HG02571 (cell line): Measurements from ENCODE around the gene PDZD7.
"Not testable (repeated sequence)": the region's sequence is repeated elsewhere in the genome, so short reads cannot be mapped to it uniquely, and the experiment has no call there.

Source experiments
- ATAC-seq: cut with Tn5 transposase; IDR thresholded peaks from one replicate; pipeline ENCODE4 v1.9.1; 2021; ENCODE audit warnings: mild to moderate bottlenecking, moderate library complexity; ENCODE audit not compliant: unreplicated experiment

Gene PDZD7

DNA sequence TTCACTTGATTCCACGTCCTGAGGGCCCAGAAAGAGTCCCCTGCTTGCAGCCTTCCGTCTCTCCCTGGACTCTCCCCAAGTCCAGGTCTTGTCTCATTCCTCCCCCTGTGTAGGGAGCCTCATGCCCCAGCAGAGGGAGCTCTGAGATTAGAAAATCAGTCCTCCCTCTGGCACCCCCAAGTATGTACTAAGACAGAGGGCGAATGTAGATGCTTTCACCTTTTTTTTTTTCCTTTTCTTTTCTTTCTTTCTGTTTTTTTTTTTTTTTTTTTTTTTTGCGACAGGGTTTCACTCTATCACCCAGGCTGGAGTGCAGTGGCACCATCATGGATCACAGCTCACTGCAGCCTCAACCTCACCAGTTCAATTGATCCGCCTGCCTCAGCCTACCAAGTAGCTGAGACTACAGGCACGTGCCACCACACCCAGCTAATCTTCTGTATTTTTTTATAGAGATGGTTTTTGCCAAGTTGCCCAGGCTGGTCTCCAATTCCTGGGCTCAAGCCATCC is 10.4 kb upstream of the PDZD7 start:
- peak; percentile 48 for ATAC-seq

DNA sequence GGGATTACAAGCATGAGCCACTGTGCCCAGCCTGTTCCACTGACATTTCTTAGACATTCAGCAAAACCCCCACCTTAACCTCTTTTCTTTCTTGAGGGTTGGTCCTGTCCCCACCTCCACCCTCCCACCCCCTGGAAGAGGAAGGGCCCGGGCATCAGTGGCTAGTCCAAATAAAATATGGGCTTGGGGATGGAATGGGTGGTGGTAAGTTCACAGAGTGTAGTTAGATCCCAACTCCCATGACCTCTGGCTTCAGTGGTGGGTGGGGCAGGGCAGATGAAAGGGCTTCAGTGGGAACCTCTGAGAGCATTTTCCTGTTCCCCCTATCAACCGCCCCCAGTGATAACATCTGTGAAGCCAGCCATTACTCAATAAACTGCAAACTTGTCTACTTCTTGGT is 9.9 kb upstream of the PDZD7 start:
- ATAC-seq: no peak

DNA sequence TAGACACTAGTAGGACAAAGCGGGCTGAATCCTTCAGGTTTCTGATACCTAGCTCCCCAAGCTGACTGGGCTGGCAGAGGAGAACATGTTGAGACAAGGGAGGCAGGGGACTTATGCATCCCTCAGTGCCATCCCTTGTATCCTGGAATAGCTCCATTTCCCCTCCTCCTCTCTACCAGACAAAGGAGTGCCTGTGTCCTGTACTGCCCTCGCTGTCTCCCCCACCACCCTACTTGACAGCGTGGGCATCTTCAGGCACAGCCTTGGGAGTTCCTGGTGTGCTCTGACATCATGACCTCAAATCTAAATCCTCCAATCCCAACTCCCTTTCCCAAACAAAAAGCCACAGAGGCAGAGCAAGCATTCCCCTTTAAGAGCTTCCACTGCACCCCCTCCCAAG is 9.1 kb upstream of the PDZD7 start:
- no peak for ATAC-seq

DNA sequence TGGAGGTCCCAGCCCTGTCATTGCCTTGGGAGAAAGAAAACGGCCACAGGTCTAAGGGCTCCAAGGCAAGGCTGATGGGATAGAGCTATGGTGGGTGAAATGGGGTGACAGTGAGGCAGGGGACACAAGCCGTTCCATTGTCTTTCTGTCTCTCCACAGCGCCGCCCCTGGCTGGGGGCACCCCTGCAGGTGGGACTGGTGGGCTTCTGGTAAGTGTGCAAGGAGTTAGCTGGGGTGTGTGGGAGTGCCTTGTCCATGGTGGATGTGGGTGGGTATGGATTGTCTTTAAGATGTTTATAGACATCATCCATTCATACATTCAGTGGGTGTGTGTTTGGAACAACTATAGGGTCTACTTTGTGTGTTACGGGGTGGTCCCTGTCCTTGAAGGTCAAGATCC is 7.6 kb upstream of the PDZD7 start:
- ATAC-seq: no peak

DNA sequence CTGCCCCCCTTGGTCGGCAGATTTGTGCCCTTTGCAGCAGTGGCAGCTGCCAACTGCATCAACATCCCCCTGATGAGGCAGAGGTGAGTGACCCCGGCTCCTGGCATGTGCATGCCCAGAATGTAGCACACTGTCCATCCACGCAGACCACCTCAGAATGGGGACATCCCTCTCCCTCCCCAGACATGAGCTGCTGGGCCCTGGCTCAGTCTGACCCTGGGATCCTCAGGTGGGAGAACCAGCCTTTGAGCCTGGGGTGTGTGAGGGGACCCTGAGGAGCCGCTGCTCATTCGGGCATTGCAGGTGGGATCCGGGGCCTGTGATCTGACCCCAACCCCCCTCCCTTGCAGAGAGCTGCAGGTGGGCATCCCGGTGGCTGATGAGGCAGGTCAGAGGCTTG is 5.8 kb upstream of the PDZD7 start:
- ATAC-seq: no peak

DNA sequence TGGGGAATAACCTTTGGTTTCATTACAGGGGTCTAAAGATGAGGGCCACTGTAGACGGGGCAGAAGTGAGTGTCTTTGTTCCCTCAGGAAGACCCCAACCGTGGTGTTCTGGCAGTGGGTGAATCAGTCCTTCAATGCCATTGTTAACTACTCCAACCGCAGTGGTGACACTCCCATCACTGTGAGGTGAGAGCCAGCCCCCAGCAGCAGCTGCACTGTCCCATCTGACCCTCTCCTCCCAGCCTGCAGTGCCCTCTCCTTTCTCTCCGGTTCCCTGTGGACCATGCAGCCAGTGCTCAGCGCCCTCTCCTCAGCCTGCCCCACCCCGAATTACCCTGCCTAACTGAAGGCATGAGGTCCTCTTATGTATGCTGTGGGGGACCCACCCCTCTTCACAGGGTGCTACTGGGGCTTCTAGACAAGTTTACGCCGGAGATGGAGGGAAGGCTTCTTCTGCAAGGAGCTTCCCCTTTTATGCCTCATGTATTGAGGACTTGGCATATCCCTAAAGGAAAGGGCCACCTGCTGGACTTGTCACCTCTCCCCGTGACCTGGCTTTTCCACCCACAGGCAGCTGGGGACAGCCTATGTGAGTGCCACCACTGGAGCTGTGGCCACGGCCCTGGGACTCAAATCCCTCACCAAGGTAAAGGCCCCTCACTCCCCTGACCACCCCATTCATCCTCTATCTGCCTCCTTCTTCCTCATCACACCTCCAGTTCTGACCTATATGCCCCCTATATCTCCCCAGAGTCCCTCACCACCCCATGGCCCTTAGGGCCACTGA is 5.2 kb upstream of the PDZD7 start:
- no peak for ATAC-seq

DNA sequence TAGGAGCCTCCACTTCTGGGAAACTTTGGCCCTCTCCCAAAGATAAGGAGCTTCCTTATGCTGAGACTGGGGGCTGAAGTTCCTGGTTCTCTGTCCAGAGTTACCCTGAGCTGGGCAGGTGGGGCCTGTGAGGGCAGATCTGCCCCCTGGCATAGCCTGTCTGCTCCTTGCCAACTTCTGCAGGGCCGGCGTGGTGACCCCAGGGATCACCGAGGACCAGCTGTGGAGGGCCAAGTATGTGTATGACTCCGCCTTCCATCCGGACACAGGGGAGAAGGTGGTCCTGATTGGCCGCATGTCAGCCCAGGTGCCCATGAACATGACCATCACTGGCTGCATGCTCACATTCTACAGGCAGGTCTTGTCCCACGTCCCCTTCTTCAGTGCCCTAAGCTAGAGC is 4.4 kb upstream of the PDZD7 start:
- ATAC-seq: no peak

DNA sequence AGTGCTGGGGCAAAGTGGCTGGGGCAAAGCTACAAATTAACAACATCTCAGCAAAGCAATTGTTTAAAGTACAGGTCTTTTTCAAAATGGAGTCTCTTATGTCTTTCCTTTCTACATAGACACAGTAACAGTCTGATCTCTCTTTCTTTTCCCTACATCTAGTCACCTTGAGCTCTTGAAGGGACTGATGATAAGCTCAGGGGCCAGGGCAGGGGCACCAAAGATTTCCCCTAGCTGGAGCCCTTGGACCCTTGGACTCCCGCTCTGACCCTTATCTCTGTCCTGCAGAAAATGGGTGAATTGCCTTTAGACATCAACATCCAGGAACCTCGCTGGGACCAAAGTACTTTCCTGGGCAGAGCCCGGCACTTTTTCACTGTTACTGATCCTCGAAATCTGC is 3.5 kb upstream of the PDZD7 start:
- not testable (repeated sequence) for ATAC-seq

DNA sequence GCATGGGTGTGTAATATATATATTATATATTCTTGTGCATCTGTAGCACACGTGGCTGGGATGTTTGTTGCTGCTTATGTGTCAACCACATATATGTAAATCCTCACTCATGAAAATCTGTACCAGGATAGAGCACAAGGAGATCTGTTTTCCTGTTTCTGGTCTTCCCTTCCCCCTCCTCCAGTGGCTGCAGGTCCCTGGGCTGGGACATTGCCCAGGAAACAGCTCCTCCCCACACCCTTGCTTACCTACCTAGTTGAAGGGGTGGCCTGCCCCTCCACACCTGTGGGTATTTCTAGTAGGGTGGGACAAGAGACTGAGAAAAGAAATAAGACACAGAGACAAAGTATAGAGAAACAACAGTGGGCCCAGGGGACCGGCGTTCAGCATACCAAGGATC is 2.3 kb upstream of the PDZD7 start:
- no peak for ATAC-seq

DNA sequence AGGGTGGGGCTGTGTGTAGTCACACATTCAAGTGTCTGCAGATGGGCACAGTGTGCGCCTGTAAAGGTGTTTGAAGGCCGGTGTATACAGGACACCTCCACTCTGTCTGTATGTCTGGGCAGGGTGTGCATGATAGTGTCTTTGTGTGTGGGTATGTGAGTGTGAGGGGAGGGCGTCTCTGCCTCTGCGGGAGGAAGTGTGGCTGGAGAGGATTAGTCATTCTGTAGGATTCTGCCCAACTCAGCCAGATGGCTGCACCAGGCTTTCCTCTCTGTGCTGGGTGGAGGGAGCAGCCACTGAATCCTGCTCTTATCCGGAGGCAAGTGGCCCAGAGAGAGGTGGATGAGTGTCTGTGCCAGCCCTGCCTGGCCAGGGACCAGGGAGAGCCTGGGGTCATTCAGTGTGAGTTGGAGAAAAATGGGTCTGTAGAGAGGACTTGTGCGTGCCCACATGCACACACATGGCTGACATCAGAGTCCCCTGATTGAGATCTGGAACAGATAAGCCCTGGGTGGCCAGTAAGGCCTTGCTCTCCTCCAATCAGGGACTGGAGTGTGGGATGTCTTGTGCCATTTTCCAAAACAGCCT is 1.8 kb upstream of the PDZD7 start:
- no peak for ATAC-seq

DNA sequence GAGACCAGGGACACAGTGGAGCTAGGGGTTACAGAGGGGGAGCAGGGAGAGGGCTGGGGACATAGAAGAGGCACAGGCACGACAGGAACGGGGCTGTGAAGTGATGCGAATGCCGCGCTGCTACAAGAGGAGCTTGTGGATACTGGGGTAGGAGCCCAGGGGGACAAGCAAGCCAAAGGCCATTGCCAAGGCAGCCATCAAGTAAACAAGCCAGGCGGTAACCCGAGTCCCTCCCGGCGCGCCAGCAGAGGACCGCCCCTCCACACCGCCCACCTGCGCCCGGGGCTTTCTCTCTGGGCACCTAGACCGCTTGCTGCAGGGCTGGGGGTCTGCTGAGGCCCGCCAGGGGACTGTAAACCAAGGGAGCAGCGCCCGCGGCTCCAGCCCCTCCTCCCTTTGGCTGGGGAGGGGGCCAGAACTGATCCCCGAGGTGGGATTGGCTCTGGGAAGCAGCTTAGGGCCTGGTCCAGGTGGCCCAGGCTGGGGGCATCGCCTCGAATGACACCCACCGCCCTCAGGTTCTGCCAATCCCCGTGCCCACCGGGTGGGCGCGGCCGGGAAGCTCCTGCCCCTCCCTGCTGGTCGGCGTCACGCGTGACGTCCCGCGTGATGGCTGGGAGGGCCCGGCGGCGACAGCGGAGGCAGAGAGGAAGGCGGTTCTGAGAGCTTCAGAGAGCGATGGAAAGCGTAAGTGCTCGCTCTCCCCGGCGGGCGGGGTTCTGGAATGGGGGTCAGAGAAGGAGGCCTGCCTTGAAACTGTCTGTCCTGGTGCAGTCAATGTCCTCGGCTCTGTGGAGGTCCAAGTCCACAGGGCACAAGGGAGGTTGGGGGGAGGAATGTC is 1.1 kb upstream of the PDZD7 start:
- no peak for ATAC-seq

DNA sequence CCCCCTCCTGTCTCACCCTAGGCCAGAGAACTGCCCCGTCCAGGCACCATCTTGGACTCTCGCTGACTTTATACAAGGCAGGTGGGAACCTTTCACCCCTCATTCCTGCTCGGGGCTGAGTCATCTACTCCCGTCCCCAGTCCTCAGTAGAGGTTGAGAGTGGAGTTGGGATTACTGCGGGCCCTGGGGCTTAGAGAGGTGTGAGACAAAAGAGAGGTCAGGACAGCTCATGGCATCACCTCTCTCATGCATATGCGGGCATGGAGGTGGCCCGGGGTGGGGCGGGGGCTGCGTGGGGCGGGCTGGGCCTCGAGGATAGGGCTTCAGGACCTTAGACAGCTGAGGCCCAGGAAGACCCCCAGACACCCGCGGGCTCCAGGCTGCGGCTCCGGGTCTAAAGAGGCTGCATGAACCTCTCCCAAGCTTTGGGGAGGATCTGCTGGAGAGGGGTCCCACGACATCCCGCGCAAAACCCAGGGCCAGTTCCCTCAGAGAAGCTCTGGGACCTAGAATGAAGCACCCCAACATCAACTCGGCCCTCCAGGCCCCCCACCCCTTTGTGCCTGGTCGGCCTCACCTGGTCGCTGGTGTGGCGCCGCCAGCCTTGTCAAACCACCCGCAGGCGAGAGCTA is 317 bp downstream of the PDZD7 start:
- ATAC-seq: no peak

DNA sequence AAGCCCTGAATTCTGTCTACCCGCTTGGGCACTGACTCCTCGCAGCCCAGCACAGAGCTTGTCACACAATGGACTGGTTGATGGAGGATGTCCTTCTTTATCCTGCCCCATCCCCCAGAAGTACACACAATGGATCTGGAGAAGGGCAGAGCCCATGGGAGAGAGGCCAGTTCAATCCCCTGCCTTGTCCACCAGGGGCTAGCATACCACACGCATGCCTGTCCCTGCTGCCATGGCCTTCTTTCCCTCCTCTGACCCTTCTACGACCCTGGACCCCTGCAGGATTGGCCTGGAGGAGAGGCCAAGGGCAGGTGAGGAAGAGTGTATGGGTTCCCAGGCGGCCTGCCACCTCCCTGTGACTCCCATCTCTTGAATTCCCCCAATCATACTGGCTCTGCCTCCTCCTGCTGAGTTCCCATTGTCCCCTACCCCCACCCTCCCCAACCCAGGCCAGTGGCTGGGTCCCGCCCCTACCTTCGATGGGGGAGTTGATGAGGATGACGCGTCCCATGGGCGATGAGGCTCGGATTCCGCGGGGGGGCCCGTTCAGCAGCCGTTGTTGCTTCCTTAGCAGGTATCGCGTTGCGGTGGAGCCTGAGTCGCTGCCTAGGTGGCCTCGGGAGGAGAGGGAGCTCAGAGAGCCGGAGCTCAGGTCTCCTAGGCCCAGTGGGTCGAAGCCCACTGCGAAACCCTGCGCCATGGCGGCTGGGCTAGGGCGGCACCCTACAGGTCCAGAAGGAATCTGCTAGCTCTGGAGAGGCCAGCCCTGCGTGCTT is 1.2 kb downstream of the PDZD7 start:
- no peak for ATAC-seq

DNA sequence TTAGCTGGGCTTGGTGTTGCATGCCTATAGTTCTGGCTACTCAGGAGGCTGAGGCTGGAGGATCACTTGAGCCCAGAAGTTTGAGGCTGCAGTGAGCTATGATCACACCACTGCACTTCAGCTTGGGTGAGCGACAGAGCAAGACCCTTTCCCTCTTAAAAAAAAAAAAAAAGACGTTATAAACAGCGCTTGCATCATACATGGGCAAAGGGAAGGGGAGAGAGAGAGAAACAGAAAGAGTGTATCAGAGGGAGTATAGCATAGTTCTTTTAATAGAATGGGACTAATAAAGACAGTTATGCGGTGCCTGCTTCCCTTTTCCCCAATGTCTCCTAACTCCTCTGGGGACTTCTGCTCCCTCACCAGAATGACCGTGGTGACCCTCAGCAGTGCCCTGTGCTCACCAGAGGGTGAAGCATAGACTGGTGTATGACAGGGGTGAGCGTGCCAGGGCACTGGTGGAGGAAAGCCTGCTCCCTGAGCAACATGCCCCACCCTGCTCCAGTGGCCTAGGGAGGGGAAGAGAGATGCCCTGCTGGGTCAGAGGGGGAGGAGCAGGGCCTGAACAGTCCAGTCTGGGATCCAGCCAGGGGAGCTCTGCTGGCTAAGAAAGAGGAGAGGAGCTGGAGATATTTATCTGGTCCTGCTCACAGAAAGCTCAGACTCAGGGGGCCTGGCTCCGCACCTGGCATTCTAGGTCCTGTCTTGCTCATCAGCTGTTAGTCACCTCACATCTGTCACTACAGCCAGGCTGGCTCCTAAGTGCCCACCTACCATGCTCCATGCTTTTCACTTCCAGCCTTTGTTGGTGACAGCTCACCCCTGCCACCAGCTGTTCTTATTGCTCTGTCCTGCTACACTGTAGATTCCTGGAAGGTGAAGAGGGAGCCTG is 2.2 kb downstream of the PDZD7 start:
- ATAC-seq: no peak

DNA sequence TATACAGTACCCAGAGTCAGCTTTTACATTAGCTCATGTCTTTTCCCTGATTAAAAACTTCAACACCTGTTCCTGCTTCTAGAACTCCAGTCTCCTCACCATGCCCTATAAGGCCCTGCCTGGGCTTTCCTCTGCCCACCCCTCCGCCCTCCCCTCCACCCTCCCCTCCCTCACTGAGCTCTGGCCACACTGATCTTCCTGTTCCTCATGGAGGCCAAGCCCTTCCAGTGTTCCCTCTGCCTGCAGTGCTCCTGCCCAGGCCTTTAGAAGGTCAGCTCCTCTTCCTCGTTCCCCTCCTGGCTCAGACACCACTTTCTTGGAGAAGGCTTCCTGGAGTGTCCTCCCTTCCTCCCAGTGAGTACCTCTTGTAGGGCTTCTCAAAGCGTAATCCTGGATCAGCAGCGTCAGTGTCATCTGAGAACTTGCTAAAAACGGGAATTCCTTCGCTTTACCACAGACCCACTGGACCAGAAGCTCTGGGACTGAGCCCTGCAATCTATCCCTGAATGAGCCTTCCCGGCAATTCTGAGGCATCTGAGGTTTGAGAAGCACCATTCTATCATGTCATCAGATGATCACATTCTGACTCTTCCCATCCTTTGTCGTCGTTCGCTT is 3.7 kb downstream of the PDZD7 start:
- no peak for ATAC-seq

DNA sequence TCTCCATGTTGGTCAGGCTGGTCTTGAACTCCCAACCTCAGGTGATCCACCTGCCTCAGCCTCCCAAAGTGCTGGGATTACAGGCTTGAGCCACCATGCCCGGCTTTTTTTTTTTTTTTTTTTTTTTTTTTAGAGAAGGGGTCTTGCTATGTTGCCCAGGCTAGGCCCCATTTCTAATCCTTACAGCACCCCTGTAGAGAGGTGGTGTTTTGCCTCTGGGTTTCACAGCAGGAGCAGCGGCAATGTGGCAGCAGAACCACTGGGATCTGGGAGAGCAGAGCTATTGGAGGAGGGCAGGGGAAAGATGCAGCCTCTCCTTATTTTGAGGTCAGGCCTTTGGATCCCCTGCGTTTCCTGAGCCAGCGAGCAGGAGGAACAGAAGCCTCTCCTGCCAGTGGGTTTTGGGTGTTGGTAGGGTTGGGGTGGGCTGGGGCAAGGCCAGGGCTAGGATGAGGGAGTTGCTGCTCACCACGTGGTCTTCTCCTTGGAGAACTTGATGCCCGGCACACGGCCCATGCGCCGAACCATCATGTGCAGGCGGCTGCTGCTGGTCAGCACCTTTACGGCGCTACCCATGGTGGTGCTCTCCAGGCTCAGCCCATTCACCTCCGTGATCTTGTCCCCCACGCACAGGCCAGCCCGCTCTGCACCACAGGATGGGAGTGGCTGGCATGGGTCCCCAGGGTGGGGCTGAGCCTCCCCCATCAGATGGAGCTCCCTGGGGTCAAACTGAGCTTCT is 7.8 kb downstream of the PDZD7 start:
- no peak for ATAC-seq

DNA sequence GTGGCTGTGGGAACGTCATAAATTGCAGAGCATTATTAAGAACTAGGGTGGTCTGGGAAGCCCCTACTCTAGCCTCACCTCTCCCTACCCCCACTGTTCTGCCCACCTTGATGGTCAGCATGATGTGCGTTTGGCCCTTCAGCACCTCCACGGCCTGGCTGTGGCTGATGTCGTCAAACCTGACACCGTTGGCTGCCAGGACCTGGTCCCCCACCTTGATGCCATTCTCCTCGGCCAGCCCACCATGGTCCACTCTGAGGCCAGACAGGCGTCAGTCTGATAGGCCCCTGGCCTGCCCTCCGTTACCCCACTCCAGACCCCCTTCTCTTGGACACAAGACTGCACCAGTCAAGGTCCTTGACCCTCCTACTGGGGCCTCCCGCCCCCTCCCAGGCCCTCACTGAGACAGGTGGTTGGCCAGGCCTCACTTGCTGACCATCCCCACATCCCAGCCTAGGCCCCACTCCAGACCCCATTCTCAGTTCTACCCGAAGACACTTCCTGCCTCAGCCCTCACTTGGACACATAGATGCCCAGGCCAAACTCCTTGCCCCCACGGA is 9.2 kb downstream of the PDZD7 start:
- ATAC-seq: no peak

DNA sequence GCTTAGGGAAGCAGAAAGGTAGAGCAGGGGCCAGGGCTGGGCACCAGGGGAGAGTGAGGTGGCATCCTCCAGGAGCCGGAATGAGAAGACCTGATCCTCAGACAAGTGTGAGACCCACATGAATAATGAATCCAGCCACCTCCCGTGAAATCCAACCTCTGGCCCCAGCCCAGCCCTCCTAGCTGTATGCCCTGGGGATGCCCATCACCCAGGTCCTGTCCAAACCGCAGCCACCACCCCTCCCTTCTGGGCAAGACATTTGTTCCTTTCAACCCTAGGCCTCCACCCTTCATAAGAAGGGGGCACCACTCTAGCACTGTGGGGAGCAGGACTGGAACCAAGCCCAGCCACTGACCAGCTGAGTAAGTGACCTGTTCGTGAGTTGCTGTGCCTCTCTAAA is 9.7 kb downstream of the PDZD7 start:
- ATAC-seq: no peak
